GM12891 (cell line): ENCODE data around the gene PTPRG.

Experiments used
- PAX5 ChIP-seq: IDR thresholded peaks from 2 replicates; pipeline ENCODE4 v1.6.1; 2011; ENCODE audit warnings: low read length, moderate library complexity, mild to moderate bottlenecking; ENCODE audit not compliant: insufficient read depth, severe bottlenecking
- POLR2A ChIP-seq: IDR thresholded peaks from 2 replicates; pipeline ENCODE4 v1.6.1; 2011; ENCODE audit warnings: low read depth, low read length, control low read depth
- POLR2AphosphoS5 ChIP-seq: IDR thresholded peaks from 2 replicates; pipeline ENCODE4 v1.6.1; 2011; ENCODE audit warnings: low read depth, low read length, control low read depth
- SPI1 ChIP-seq: IDR thresholded peaks from 2 replicates; pipeline ENCODE4 v1.6.1; 2011; ENCODE audit warnings: low read depth, low read length, control low read depth
- TAF1 ChIP-seq: IDR thresholded peaks from 2 replicates; pipeline ENCODE4 v1.6.1; 2011; ENCODE audit warnings: low read depth, low read length, control low read depth

DNA sequence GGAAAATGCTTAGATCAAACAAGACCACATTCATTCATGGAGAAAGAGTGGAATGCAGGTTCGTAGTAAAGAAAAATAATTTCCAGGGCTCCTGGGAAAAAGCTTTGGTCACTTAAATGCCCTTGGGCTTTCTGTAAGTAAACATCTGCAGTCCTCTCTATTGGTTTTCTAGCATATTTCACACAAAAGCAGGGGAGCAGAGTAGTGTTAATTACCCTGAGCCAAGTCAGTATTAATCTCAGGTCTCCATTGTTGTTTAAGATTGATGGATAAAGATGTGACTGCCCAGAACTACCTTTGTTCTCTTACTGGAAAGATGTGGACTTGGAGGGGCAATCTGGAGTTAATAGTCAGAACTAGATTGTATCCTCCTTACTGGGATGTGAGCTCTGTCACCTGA, 242.6 kb downstream of the PTPRG start:
- TF ChIP-seq POLR2AphosphoS5 (no peak), POLR2A (no peak), TAF1 (no peak), PAX5 (no peak), SPI1 (no peak)
